GM21381 (cell line): ENCODE results near the gene TMEM190.
"Not testable (repeated sequence)": the region's sequence is repeated elsewhere in the genome, so short reads cannot be mapped to it uniquely, and the experiment has no call there.

Experiments used
- ATAC-seq: cut with Tn5 transposase; IDR thresholded peaks from one replicate; pipeline ENCODE4 v1.9.1; 2021; ENCODE audit warnings: mild to moderate bottlenecking, moderate library complexity; ENCODE audit not compliant: unreplicated experiment

The TMEM190 gene

DNA sequence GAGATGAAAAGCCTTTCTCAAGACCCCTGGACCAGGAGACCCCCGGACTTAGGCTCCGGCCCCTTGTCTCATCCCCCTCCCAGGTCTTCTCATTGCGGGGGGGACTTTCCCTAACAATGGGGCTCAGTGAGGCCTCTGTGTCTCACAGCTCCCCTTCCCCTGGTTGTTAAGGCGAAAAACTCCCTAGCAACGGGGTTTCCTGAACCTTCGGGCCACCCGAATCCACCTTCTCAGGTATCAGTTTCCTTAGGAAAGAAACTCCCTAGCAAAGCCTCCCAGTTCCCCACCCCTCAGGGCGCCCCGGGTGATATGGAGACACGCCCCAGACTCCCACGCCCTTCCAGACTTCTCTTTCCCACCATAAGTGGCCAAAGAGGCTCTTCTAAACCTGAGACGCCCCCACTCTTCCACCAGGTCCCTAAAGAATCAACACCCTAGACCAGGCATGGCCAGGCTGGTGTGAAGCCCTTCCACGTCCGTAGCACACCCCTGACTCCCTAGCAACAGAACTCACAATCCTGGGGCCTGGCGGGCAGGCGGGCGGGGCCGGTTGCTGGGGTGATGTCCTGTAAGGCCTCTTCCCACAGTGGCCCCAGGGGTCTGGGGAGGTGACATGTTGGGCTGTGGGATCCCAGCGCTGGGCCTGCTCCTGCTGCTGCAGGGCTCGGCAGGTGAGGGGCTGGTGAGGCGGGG lies at the start of gene TMEM190:
TSS of gene TMEM190 (plus strand) at position 586 of the 693 bp plus-strand sequence. CDS start at position 614, 28 bp downstream.
- ATAC-seq, result no peak

DNA sequence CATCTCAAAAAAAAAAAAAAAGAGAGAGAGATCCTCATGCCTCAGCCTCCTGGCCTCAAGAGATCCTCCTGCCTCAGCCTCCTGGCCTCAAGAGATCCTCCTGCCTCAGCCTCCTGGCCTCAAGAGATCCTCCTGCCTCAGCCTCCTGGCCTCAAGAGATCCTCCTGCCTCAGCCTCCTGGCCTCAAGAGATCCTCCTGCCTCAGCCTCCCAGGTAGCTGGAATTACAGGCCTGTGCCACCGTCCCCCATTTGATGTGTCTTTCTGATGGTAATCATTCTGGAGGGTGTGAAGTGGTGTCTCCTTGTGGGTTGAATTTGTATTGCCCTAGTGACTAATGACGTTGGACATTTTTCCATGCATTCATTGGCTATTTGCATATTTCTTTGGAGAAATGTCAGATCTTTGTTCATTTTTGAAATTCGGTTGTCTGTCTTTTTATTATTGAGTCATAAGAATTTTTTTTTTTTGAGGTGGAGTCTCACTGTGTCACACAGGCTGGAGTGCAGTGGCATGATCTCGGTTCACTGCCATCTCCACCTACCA lies 47.8 kb upstream of the TMEM190 start:
- ATAC-seq, result not testable (repeated sequence)

- ATAC-seq, result not testable (repeated sequence)
Measured at GRCh38 chr19:55329791-55330190, 46.8 kb upstream of the TMEM190 start.

- ATAC-seq, result no peak
Measured at GRCh38 chr19:55333870-55334269, 42.8 kb upstream of the TMEM190 start.

DNA sequence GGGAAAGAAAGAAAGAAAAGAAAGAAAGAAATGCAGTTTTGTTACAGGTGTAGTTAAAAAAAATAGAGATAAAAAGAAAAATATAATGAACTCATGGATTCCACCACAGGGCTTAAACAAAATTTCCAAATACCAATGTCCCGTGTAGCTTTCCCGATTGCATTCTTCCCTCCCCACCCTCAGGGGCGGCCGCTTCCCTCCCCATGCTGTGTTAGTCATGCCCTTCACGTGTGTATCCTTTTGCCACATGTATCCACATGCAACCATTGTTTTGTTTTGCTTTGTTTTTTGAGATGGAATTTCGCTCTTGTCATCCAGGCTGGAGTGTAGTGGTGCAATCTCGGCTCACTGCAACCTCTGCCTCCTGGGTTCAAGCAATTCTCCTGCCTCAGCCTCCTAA lies 40.5 kb upstream of the TMEM190 start:
- no peak for ATAC-seq

- peak; percentile 80 for ATAC-seq
Measured at GRCh38 chr19:55339105-55339888, 37.3 kb upstream of the TMEM190 start, which contains the start of gene KMT5C. Gene KMT5C, plus strand, starts transcription at chr19:55339876. Its CDS starts 2,061 bp downstream, at chr19:55341937.

- ATAC-seq, result no peak
Measured at GRCh38 chr19:55339889-55340783, 36.5 kb upstream of the TMEM190 start.

DNA sequence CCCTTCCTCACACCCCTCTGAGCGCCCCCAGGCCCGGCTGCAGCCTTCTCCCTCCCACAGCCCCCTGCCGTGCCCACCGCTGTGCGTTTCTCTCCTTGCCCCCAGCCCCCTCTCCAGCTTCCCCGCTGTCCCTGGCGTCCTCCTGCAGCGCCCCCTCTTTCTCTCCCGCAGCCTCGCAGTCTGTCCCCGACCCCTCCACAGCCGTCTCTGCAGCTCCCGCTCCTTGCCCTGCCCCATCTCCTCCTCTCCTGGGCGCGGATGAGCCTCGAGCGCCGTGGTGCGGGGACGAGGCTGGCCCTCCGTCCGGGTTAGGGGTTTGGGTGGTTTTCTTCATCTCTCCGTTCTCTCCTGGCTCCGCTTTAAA lies 35.9 kb upstream of the TMEM190 start:
- ATAC-seq, result no peak

- no peak for ATAC-seq
Measured at GRCh38 chr19:55341171-55341588, 35.4 kb upstream of the TMEM190 start.

GRCh38 chr19:55341595-55342531 lies 34.8 kb upstream of the TMEM190 start:
- ATAC-seq, result no peak

- ATAC-seq, result no peak
Measured at GRCh38 chr19:55344444-55344843, 32.2 kb upstream of the TMEM190 start.

- no peak for ATAC-seq
Measured at GRCh38 chr19:55345101-55345817, 31.4 kb upstream of the TMEM190 start.

DNA sequence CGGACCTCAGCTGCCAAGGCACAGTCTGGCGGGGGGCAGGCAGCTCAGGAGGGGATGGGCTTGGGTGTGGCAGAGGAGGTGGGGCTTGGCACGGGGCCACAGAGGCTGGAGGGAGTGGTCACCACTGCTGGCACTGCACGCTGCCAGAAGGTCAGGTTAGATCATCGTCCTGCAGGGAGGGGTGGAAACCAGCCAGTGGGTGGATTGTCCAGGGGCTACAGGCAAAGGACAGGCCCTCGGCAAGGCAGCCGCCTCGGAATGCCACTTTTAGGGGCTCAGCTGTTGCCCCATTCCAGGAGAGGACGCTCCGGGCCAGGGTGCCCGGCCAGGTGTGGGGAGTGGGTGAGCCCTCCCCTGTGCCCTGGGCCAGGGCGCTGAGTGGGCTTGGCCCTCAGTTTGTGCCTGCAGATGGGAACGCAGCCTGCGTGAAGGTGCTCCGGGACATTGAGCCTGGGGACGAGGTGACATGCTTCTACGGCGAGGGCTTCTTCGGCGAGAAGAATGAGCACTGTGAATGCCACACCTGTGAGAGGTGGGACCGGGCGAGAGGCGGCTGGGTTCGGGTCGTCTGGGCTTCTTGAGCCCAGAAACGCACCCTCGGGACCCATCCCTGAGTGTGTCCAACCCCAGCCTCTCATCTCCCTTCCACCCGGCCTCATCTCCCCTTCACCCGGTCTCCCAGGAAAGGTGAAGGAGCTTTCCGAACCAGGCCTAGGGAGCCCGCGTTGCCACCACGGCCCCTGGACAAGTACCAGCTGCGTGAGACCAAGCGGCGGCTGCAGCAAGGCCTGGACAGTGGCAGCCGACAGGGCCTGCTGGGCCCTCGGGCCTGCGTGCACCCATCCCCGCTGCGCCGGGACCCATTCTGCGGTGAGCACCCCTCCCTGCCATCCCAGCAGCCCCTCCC lies 30.6 kb upstream of the TMEM190 start:
- no peak for ATAC-seq

DNA sequence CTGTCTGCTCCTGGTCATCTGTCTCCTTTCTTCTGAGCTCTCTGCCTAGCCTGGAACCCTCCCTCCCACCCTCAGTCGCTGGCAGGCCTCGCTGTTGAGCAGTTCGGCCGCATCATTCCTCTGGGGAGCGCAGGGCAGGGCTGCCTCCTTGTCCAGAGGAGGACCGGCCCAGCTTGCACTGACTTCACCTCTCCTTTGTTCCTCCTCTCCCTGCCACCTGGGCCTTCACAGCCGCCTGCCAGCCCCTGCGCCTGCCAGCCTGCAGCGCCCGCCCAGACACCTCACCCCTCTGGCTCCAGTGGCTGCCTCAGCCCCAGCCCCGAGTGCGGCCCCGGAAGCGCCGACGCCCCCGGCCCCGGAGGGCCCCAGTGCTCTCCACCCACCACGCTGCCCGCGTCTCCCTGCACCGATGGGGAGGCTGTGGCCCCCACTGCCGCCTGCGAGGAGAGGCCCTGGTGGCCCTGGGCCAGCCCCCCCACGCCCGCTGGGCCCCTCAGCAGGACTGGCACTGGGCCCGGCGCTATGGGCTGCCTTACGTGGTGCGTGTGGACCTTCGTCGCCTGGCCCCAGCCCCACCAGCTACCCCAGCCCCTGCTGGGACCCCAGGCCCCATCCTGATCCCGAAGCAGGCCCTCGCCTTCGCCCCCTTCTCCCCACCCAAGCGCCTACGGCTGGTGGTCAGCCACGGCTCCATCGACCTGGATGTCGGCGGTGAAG lies 29.7 kb upstream of the TMEM190 start:
- ATAC-seq, result no peak

GRCh38 chr19:55347442-55348009 lies 29.1 kb upstream of the TMEM190 start:
- no peak for ATAC-seq

GRCh38 chr19:55348317-55349034 lies 28.1 kb upstream of the TMEM190 start:
- no peak for ATAC-seq
